ENCODE data around the gene FOSL1.

Gene FOSL1

GRCh38 chr11:65861165-65861505 is 39.1 kb downstream of the FOSL1 start:
- no peak for TF ChIP-seq CTCF (IDR thresholded peaks at IDR 0.05; ENCODE audit: borderline replicate concordance, control extremely low read depth, extremely low read depth, insufficient read depth, missing control alignments)
- in situ Hi-C loops (cut with MboI; ENCODE audit: low sequenced_read_pairs, unreplicated experiment), result no loop called here
- DNase-seq (ENCODE audit: low spot score), result no peak

DNA sequence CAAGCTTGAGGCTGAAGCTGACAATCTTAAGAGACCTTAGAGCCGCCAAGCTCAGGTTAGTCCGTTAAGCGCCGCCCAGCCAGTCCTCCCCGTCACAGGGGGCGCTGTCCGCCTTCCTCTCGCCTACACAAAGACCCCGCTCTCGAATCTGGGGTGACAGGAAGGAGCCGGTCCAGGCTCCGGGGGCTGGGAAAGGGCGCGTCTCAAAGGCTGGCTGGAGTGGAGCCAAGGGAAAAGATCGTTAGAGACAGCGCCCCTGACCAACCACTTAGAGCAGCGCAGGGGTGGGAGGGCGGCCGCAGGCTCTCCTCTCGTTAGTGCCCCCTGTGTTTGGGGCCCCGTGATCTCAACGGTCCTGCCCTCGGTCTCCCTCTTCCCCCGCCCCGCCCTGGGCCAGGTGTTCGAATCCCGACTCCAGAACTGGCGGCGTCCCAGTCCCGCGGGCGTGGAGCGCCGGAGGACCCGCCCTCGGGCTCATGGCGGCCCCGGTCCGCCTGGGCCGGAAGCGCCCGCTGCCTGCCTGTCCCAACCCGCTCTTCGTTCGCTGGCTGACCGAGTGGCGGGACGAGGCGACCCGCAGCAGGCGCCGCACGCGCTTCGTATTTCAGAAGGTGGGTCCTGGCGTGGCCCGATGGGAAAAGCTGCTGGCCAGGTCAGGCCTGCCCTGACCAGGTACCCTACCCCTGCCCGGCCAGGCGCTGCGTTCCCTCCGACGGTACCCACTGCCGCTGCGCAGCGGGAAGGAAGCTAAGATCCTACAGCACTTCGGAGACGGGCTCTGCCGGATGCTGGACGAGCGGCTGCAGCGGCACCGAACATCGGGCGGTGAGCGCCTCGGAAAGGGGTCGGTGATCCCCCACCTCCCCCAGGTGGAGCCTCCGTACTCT is 39.7 kb downstream of the FOSL1 start, which contains the start of gene MUS81:
TSS of gene MUS81 (plus strand) at position 156 of the 887 bp plus-strand sequence. CDS start at position 477, 321 bp downstream.
- in situ Hi-C loops (cut with MboI; ENCODE audit: low sequenced_read_pairs, unreplicated experiment), result no loop called here
- peak; percentile 94 for DNase-seq (ENCODE audit: low spot score)
- peak; percentile 91 for TF ChIP-seq CTCF (IDR thresholded peaks at IDR 0.05; ENCODE audit: borderline replicate concordance, control extremely low read depth, extremely low read depth, insufficient read depth, missing control alignments)

- DNase-seq (ENCODE audit: low spot score), result no peak
- no peak for TF ChIP-seq CTCF (IDR thresholded peaks at IDR 0.05; ENCODE audit: borderline replicate concordance, control extremely low read depth, extremely low read depth, insufficient read depth, missing control alignments)
- in situ Hi-C loops (cut with MboI; ENCODE audit: low sequenced_read_pairs, unreplicated experiment), result no loop called here
These were observed 40.3 kb downstream of the FOSL1 start for GRCh38 chr11:65859812-65860277.

GRCh38 chr11:65859095-65859811 is 40.9 kb downstream of the FOSL1 start:
- in situ Hi-C loops (cut with MboI; ENCODE audit: low sequenced_read_pairs, unreplicated experiment), result no loop called here

DNA sequence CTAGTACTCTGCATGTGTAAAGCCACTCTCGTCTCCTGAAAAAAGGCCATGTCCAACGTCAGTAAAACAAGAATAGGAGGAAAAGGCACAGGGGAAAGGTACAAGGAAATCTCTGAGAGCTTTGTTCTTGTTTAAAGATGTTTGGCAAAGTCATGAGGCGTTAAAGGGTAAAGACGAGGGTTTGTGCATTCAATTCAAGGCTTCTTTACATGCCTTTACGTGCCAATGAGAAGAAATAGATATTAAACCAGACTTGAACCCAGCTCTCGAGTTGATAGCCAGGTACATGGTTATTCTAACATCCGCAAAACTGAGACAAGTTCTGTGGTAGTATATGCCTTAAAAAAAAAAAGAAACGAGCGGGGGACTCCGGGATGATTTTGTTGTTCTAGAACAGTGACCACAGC is 41.5 kb downstream of the FOSL1 start:
- TF ChIP-seq CTCF (IDR thresholded peaks at IDR 0.05; ENCODE audit: borderline replicate concordance, control extremely low read depth, extremely low read depth, insufficient read depth, missing control alignments), result no peak
- DNase-seq (ENCODE audit: low spot score), result no peak
- in situ Hi-C loops (cut with MboI; ENCODE audit: low sequenced_read_pairs, unreplicated experiment), result no loop called here

More at GRCh38 chr11:65859095-65859811, 40.9 kb downstream of the FOSL1 start:
- peak; percentile 95 for DNase-seq (ENCODE audit: low spot score)
- no peak for TF ChIP-seq CTCF (IDR thresholded peaks at IDR 0.05; ENCODE audit: borderline replicate concordance, control extremely low read depth, extremely low read depth, insufficient read depth, missing control alignments)

DNA sequence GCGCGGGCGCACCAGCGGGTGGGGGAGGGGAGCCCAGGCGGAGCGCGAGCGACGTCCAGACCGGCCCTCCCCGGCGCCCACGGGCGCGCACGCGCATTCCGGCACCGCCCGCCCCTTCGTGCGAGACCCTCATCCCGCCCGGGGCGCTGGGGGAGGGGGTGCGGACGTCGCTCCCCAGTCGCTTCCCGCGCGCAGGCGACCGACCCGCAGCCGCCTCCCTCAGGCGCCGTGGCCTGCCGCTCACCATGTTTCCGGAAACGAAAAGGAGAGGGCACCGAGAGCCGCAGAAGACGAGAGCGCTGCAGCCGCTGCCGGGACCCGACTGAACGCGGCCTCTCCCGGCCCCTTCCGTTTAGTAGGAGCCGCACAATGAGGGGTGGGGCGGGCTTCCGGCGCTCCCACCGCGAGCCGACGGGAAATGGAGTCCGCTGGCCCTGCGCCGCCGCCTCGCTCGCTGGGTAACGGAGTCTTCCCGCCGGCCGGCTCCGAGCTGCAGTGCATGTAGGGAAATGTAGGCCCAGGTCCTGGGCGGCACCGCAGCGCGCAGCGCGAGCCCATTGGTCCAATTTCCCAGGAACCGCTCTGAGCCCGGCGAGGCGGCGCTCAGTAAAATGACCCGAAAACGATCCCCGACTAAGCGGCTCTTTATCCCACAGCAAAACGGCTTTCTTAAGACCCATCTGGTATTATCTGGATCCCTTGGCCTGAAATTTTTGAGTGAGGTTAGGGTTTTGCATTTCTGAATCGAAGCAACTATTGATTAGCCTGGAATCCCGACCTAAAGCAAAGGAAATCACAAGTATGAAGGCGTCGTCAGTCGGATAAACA is 42.1 kb downstream of the FOSL1 start, which contains the start of gene CFL1:
TSS of gene CFL1 (minus strand) at position 328 of the 828 bp plus-strand sequence. CDS start at position 247, 81 bp downstream.
- DNase-seq (ENCODE audit: low spot score), result peak; percentile 92
- in situ Hi-C loops (cut with MboI; ENCODE audit: low sequenced_read_pairs, unreplicated experiment), result no loop called here
- no peak for TF ChIP-seq CTCF (IDR thresholded peaks at IDR 0.05; ENCODE audit: borderline replicate concordance, control extremely low read depth, extremely low read depth, insufficient read depth, missing control alignments)

Measured in GM13976 (cell line).